H9 (cell line): ENCODE results near the gene DNAJC21. TPM values are rescaled to one million over a fixed set of nuclear protein-coding genes. Genes with fewer than 3 reads are reported as not detected.
"Not testable (repeated sequence)": the region's sequence is repeated elsewhere in the genome, so short reads cannot be mapped to it uniquely, and the experiment has no call there.

Experiments
- DNase-seq: peaks from one replicate; pipeline ENCODE4 v3.0.0-alpha.2; 2017
- H2AFZ ChIP-seq: one replicate; pipeline ENCODE4 v1.6.1; 2013; ENCODE audit warnings: mild to moderate bottlenecking, low read length, control low read depth, moderate library complexity
- H2AK5ac ChIP-seq: 2 replicates; pipeline ENCODE4 v1.6.1; 2013; ENCODE audit warnings: low read length, control low read depth, mixed read lengths; ENCODE audit not compliant: insufficient read length
- H2BK120ac ChIP-seq: one replicate; pipeline ENCODE4 v1.6.1; 2013; ENCODE audit warnings: low read depth, mild to moderate bottlenecking, low read length, control low read depth, inconsistent platforms; ENCODE audit not compliant: poor library complexity, severe bottlenecking
- H2BK12ac ChIP-seq: 2 replicates; pipeline ENCODE4 v1.6.1; 2013; ENCODE audit warnings: low read length, control low read depth, mixed read lengths, low read depth; ENCODE audit not compliant: insufficient read length
- H2BK15ac ChIP-seq: 2 replicates; pipeline ENCODE4 v1.6.1; 2013; ENCODE audit warnings: low read depth, low read length, control low read depth
- H2BK20ac ChIP-seq: one replicate; pipeline ENCODE4 v1.6.1; 2013; ENCODE audit warnings: low read depth, mild to moderate bottlenecking, low read length, control low read depth, inconsistent platforms; ENCODE audit not compliant: poor library complexity, severe bottlenecking
- H2BK5ac ChIP-seq: 2 replicates; pipeline ENCODE4 v1.6.1; 2013; ENCODE audit warnings: low read length, control low read depth, mixed read lengths; ENCODE audit not compliant: insufficient read length
- H3K14ac ChIP-seq: 2 replicates; pipeline ENCODE4 v1.6.1; 2013; ENCODE audit warnings: low read length, control low read depth; ENCODE audit not compliant: insufficient read depth
- H3K18ac ChIP-seq: 2 replicates; pipeline ENCODE4 v1.6.1; 2013; ENCODE audit warnings: low read depth, mild to moderate bottlenecking, mixed read lengths, low read length, control low read depth; ENCODE audit not compliant: insufficient read length
- H3K23ac ChIP-seq: 2 replicates; pipeline ENCODE4 v1.6.1; 2013; ENCODE audit warnings: low read length, control low read depth, mixed read lengths, low read depth; ENCODE audit not compliant: insufficient read length
- H3K23me2 ChIP-seq: 2 replicates; pipeline ENCODE4 v1.6.1; 2013; ENCODE audit warnings: low read depth, mild to moderate bottlenecking, mixed read lengths, low read length, control low read depth; ENCODE audit not compliant: insufficient read length, poor library complexity, severe bottlenecking
- H3K27ac ChIP-seq: 2 replicates; pipeline ENCODE4 v1.5.1; 2013; ENCODE audit warnings: low read length, control low read depth, mixed read lengths, low read depth; ENCODE audit not compliant: insufficient read length
- H3K27me3 ChIP-seq: 2 replicates; pipeline ENCODE4 v1.6.1; 2013; ENCODE audit warnings: low read length, control low read depth, inconsistent platforms; ENCODE audit not compliant: insufficient read depth
- H3K4ac ChIP-seq: 2 replicates; pipeline ENCODE4 v1.6.1; 2013; ENCODE audit warnings: low read depth, mild to moderate bottlenecking, control low read depth, inconsistent platforms, low read length, moderate library complexity
- H3K4me1 ChIP-seq: 2 replicates; pipeline ENCODE4 v1.6.1; 2013; ENCODE audit warnings: low read length, control low read depth, inconsistent platforms; ENCODE audit not compliant: insufficient read depth
- H3K4me2 ChIP-seq: 2 replicates; pipeline ENCODE4 v1.6.1; 2013; ENCODE audit warnings: low read length, control low read depth, mixed read lengths; ENCODE audit not compliant: insufficient read length, insufficient read depth
- H3K56ac ChIP-seq: 2 replicates; pipeline ENCODE4 v1.6.1; 2013; ENCODE audit warnings: low read depth, mild to moderate bottlenecking, mixed read lengths, low read length, control low read depth; ENCODE audit not compliant: insufficient read length
- H3K79me1 ChIP-seq: 2 replicates; pipeline ENCODE4 v1.6.1; 2013; ENCODE audit warnings: low read depth, mild to moderate bottlenecking, moderate library complexity, low read length, control low read depth, inconsistent platforms; ENCODE audit not compliant: insufficient read depth, poor library complexity, severe bottlenecking
- H3K79me2 ChIP-seq: 2 replicates; pipeline ENCODE4 v1.6.1; 2013; ENCODE audit warnings: low read length, control low read depth, inconsistent platforms; ENCODE audit not compliant: insufficient read depth
- H3K9ac ChIP-seq: 2 replicates; pipeline ENCODE4 v1.6.1; 2013; ENCODE audit warnings: low read length, control low read depth, mixed read lengths; ENCODE audit not compliant: insufficient read length; ENCODE audit errors: extremely low read depth
- H3K9me3 ChIP-seq: one replicate; pipeline ENCODE4 v1.6.1; 2013; ENCODE audit warnings: low read depth, low read length, inconsistent platforms; ENCODE audit not compliant: control insufficient read depth
- H3T11ph ChIP-seq: one replicate; pipeline ENCODE4 v1.6.1; 2013; ENCODE audit warnings: mild to moderate bottlenecking, low read length, control low read depth, inconsistent platforms
- H4K20me1 ChIP-seq: one replicate; pipeline ENCODE4 v1.6.1; 2013; ENCODE audit not compliant: control insufficient read depth, insufficient read length, insufficient read depth
- H4K5ac ChIP-seq: 2 replicates; pipeline ENCODE4 v1.6.1; 2013; ENCODE audit warnings: low read depth, mild to moderate bottlenecking, mixed read lengths, low read length, control low read depth; ENCODE audit not compliant: insufficient read length
- H4K8ac ChIP-seq: replicated peaks from 2 replicates; pipeline ENCODE4 v1.6.1; 2013; ENCODE audit warnings: low read length, control low read depth, mixed read lengths, low read depth; ENCODE audit not compliant: insufficient read length
- H4K91ac ChIP-seq: 2 replicates; pipeline ENCODE4 v1.6.1; 2013; ENCODE audit warnings: low read depth, mild to moderate bottlenecking, moderate library complexity, mixed read lengths, low read length, control low read depth; ENCODE audit not compliant: insufficient read length
- H3K27ac Mint-ChIP-seq, 3 experiments: 2 replicates in 2 of 3; 3 replicates in 1 of 3; pipeline ENCODE4 v1.8.0; 2020 to 2021; ENCODE audit warnings: mixed read lengths in 3 of 3, mild to moderate bottlenecking in 1 of 3, moderate library complexity in 1 of 3
- H3K27me3 Mint-ChIP-seq: 2 replicates; pipeline ENCODE4 v1.8.0; 2021; ENCODE audit warnings: low read depth, mild to moderate bottlenecking, moderate library complexity, mixed read lengths
- H3K36me3 Mint-ChIP-seq, 3 experiments: 2 replicates in 2 of 3; 3 replicates in 1 of 3; pipeline ENCODE4 v1.8.0; 2020 to 2021; ENCODE audit warnings: low read depth in 3 of 3, mixed read lengths in 3 of 3; ENCODE audit not compliant: insufficient read depth in 1 of 3
- H3K4me1 Mint-ChIP-seq, 2 experiments: 2 replicates each; pipeline ENCODE4 v1.8.0; 2020; ENCODE audit warnings: mixed read lengths in 2 of 2
- H3K4me3 Mint-ChIP-seq, 2 experiments: 2 replicates in 1 of 2; 3 replicates in 1 of 2; pipeline ENCODE4 v1.8.0; 2020 to 2021; ENCODE audit warnings: mild to moderate bottlenecking in 2 of 2, mixed read lengths in 2 of 2, moderate library complexity in 1 of 2
- H3K9me3 Mint-ChIP-seq, 2 experiments: 2 replicates in 1 of 2; 3 replicates in 1 of 2; pipeline ENCODE4 v1.8.0; 2020; ENCODE audit warnings: mild to moderate bottlenecking in 2 of 2, mixed read lengths in 2 of 2, moderate library complexity in 1 of 2
- CTCF ChIP-seq: fragments of 200-600 bp; sonication (generic); conservative IDR thresholded peaks from 3 replicates; pipeline ENCODE4 v1.8.0; 2021; ENCODE audit warnings: antibody characterized with exemption, mild to moderate bottlenecking
- WGBS: extraction: QIAGEN DNeasy Blood & Tissue Kit; methylation state at CpG from one replicate; pipeline ENCODE4 v1.1.7; 2013; ENCODE audit warnings: missing lambda C conversion rate, low lambda C conversion rate, mixed read lengths; ENCODE audit not compliant: insufficient read length; ENCODE audit errors: extremely low coverage; 5-methylcytosine and 5-hydroxymethylcytosine counted together
- total RNA-seq: library from RNA; stranded (reverse); gene quantifications from 2 replicates; pipeline ENCODE4 v1.2.1, GENCODE V29; 2021

The DNAJC21 gene
- total RNA-seq, 1 experiment from 2014 or later: 50.4 TPM

- peaks cover 3 to 12% (median 8%) of the 10 kb centered on the region in 3 experiments for H3K36me3 Mint-ChIP-seq
- no peak overlapping the region for H4K8ac ChIP-seq
- no peak overlapping the region for H3K4ac ChIP-seq
- H2BK5ac ChIP-seq: no peak overlapping the region
- no peak for DNase-seq
- no peak overlapping the region for H2BK12ac ChIP-seq
- no peak for TF ChIP-seq CTCF
- H3K18ac ChIP-seq: no peak overlapping the region
- no peaks in the 10 kb centered on the region; the same call in 1 of the 2 replicates for H3K27me3 Mint-ChIP-seq
- H4K20me1 ChIP-seq: no peaks in the 10 kb centered on the region
- no peak overlapping the region for H3K9ac ChIP-seq
- H3K27me3 ChIP-seq: no peaks in the 10 kb centered on the region
- peaks cover 9 to 11% of the 10 kb centered on the region in 2 experiments for H3K9me3 Mint-ChIP-seq
- no peak overlapping the region for H3K4me2 ChIP-seq
- H4K5ac ChIP-seq: no peak overlapping the region
- no peak overlapping the region for H2AFZ ChIP-seq
- H3K4me1 ChIP-seq: no peaks in the 10 kb centered on the region
- no peak overlapping the region for H2BK15ac ChIP-seq
- no peaks in the 10 kb centered on the region for H3K79me2 ChIP-seq
- no peak overlapping the region for H3K56ac ChIP-seq
- no peak overlapping the region for H3K14ac ChIP-seq
- H3K27ac ChIP-seq: no peak overlapping the region
- H2BK20ac ChIP-seq: no peak overlapping the region
- H3K27ac Mint-ChIP-seq: no peak overlapping the region
- no peak overlapping the region for H2BK120ac ChIP-seq
- no peak overlapping the region for H3T11ph ChIP-seq
- H3K23ac ChIP-seq: no peak overlapping the region
- no peaks in the 10 kb centered on the region for H3K23me2 ChIP-seq
- H3K9me3 ChIP-seq: no peaks in the 10 kb centered on the region
- WGBS: no CpG with 5 or more reads among the region's 1 CpG
- no peak overlapping the region for H2AK5ac ChIP-seq
- no peak overlapping the region for H3K4me3 Mint-ChIP-seq
- no peaks in the 10 kb centered on the region for H3K79me1 ChIP-seq
- H3K4me1 Mint-ChIP-seq: no peaks in the 10 kb centered on the region; a peak in 1 of 4 replicates
- no peak overlapping the region for H4K91ac ChIP-seq
Observed at GRCh38 chr5:34970552-34970951, 41.2 kb downstream of the DNAJC21 start.

GRCh38 chr5:34971655-34972054 lies 42.3 kb downstream of the DNAJC21 start:
- H3K9ac ChIP-seq: not testable (repeated sequence)

More at GRCh38 chr5:34971655-34972054, 42.3 kb downstream of the DNAJC21 start:
- H3K4me1 Mint-ChIP-seq, H4K8ac ChIP-seq, H2BK15ac ChIP-seq, H2BK12ac ChIP-seq, H3K36me3 Mint-ChIP-seq, H3K79me2 ChIP-seq, H4K20me1 ChIP-seq, H3K27ac Mint-ChIP-seq, H2AK5ac ChIP-seq, H4K91ac ChIP-seq, H2AFZ ChIP-seq, H3T11ph ChIP-seq, H2BK120ac ChIP-seq, H3K9me3 Mint-ChIP-seq, H2BK20ac ChIP-seq, H3K23ac ChIP-seq, H3K56ac ChIP-seq, DNase-seq, H3K9me3 ChIP-seq, H4K5ac ChIP-seq, H3K4ac ChIP-seq, H3K27me3 ChIP-seq, H3K14ac ChIP-seq, H3K27me3 Mint-ChIP-seq, H3K79me1 ChIP-seq, H3K4me3 Mint-ChIP-seq, H3K4me1 ChIP-seq, H3K4me2 ChIP-seq, H3K18ac ChIP-seq, H3K23me2 ChIP-seq, H2BK5ac ChIP-seq, H3K27ac ChIP-seq: not testable (repeated sequence)
- WGBS: no CpG with 5 or more reads among the region's 4 CpGs
